HCT116 (cell line): ENCODE results near the gene ISCU. TPM values are rescaled to one million over a fixed set of nuclear protein-coding genes. Genes with fewer than 3 reads are reported as not detected.

Experiments used
- ATAC-seq: fragments of 200-7000 bp; cut with Tn5 transposase; 2 replicates; pipeline ENCODE4 v1.9.1; 2020; ENCODE audit warnings: mild to moderate bottlenecking, moderate library complexity
- BruUV-seq: library from RNA; stranded (reverse); fragments of 400-500 nt; replicated peaks from 2 replicates; lab custom pipeline; 2021; lab: Mats Ljungman, UMichigan
- CTCF ChIA-PET: fragments of 300-600 bp; sonication (Branson Sonifier 250); formaldehyde crosslinking; loops from one replicate; lab custom pipeline; 2021; ENCODE audit warnings: antibody characterized with exemption; lab: Charles Lee
- POLR2A ChIA-PET: fragments of 300-600, 350-600 bp; sonication (Branson Sonifier 250); formaldehyde crosslinking; loops from one replicate; lab custom pipeline; 2021; ENCODE audit warnings: antibody characterized with exemption; lab: Charles Lee
- RAD21 ChIA-PET, 2 experiments: fragments of 300-600 bp; sonication (Branson Sonifier 250); formaldehyde crosslinking; loops; one replicate each; lab custom pipeline; 2023; ENCODE audit warnings: low total read pairs in 2 of 2; ENCODE audit not compliant: uncharacterized antibody in 2 of 2, unreplicated experiment in 2 of 2, low non-redundant PET in 1 of 2; lab: Charles Lee
- DNase-seq: peaks from one replicate; pipeline ENCODE4 v3.0.0-alpha.2; 2010; ENCODE audit warnings: low read depth, low spot score
- H2AFZ ChIP-seq: fragments of 200-600 bp; shearing (Covaris generic), sonication (generic); 2 replicates; pipeline ENCODE4 v1.6.1; 2017; ENCODE audit warnings: low read depth, mixed run types, mixed read lengths, antibody characterized with exemption, low read length; ENCODE audit not compliant: poor library complexity, severe bottlenecking
- H3K27ac ChIP-seq: 2 replicates; pipeline ENCODE4 v1.5.1; 2012; ENCODE audit warnings: low read depth, low read length
- H3K27me3 ChIP-seq: fragments of 200-600 bp; sonication (generic); 2 replicates; pipeline ENCODE4 v1.6.1; 2016; ENCODE audit warnings: mixed run types, low read length, mixed read lengths; ENCODE audit not compliant: insufficient read depth
- H3K36me3 ChIP-seq, 2 experiments: fragments of 200-500 bp in 1 of 2; fragments of 200-600 bp in 1 of 2; sonication (Bioruptor generic) in 1 of 2; sonication (generic) in 1 of 2; 2 replicates each; pipeline versions ENCODE4 v1.5.1 to v1.6.1; 2014 to 2016; ENCODE audit warnings: low read length in 2 of 2, inconsistent platforms in 1 of 2, mixed read lengths in 1 of 2, mixed run types in 1 of 2; ENCODE audit not compliant: insufficient read depth in 2 of 2, control insufficient read depth in 1 of 2
- H3K4me1 ChIP-seq, 2 experiments: fragments of 200-600 bp in 1 of 2; sonication (generic) in 1 of 2; 2 replicates each; pipeline versions ENCODE4 v1.5.1 to v1.6.1; 2012 to 2017; ENCODE audit warnings: low read length in 2 of 2, inconsistent platforms in 1 of 2, mild to moderate bottlenecking in 1 of 2, mixed read lengths in 1 of 2, mixed run types in 1 of 2, moderate library complexity in 1 of 2; ENCODE audit not compliant: insufficient read depth in 2 of 2, control insufficient read depth in 1 of 2
- H3K4me2 ChIP-seq: fragments of 200-600 bp; sonication (generic); 2 replicates; pipeline ENCODE4 v1.6.1; 2017; ENCODE audit warnings: mixed run types, low read length, mixed read lengths
- H3K4me3 ChIP-seq, 2 experiments: fragments of 200-600 bp in 1 of 2; sonication (generic) in 1 of 2; replicated peaks in 1 of 2; 2 replicates each; pipeline ENCODE4 v1.5.1; 2011 to 2016; ENCODE audit warnings: low read length in 2 of 2, control low read depth in 1 of 2, low read depth in 1 of 2, mild to moderate bottlenecking in 1 of 2, mixed read lengths in 1 of 2, mixed run types in 1 of 2
- H3K79me2 ChIP-seq: fragments of 200-600 bp; sonication (generic); 2 replicates; pipeline ENCODE4 v1.6.1; 2017; ENCODE audit warnings: mild to moderate bottlenecking, mixed run types, low read length, moderate library complexity, mixed read lengths; ENCODE audit not compliant: insufficient read depth
- H3K9ac ChIP-seq: fragments of 200-600 bp; sonication (generic); 2 replicates; pipeline ENCODE4 v1.6.1; 2016; ENCODE audit warnings: low read length, mixed read lengths
- H3K9me2 ChIP-seq: fragments of 200-600 bp; sonication (generic), shearing (Covaris generic); 2 replicates; pipeline ENCODE4 v1.6.1; 2017; ENCODE audit warnings: mixed run types, mild to moderate bottlenecking, moderate library complexity; ENCODE audit not compliant: insufficient read depth
- H3K9me3 ChIP-seq, 2 experiments: fragments of 200-500 bp in 1 of 2; fragments of 200-600 bp in 1 of 2; sonication (Bioruptor generic) in 1 of 2; sonication (generic) in 1 of 2; 2 replicates each; pipeline ENCODE4 v1.6.1; 2014 to 2017; ENCODE audit warnings: low read length in 2 of 2, mixed read lengths in 2 of 2, inconsistent platforms in 1 of 2, low read depth in 1 of 2, mild to moderate bottlenecking in 1 of 2, mixed run types in 1 of 2, moderate library complexity in 1 of 2; ENCODE audit not compliant: control insufficient read depth in 1 of 2, insufficient read depth in 1 of 2
- H4K20me1 ChIP-seq: fragments of 200-600 bp; sonication (generic), shearing (Covaris generic); 2 replicates; pipeline ENCODE4 v1.6.1; 2017; ENCODE audit warnings: mixed run types, mild to moderate bottlenecking, moderate library complexity; ENCODE audit not compliant: insufficient read depth
- CBX3 ChIP-seq: IDR thresholded peaks from 2 replicates; pipeline ENCODE4 v1.6.1; 2012; ENCODE audit warnings: low read depth
- FOSL1 ChIP-seq: IDR thresholded peaks from 2 replicates; pipeline ENCODE4 v1.6.1; 2012; ENCODE audit warnings: low read depth
- RAD21 ChIP-seq: IDR thresholded peaks from 2 replicates; pipeline ENCODE4 v1.6.1; 2012; ENCODE audit warnings: low read depth, mild to moderate bottlenecking
- SRF ChIP-seq: IDR thresholded peaks from 2 replicates; pipeline ENCODE4 v1.6.1; 2012; ENCODE audit warnings: low read depth
- YY1 ChIP-seq: IDR thresholded peaks from 2 replicates; pipeline ENCODE4 v1.6.1; 2011; ENCODE audit warnings: low read length, low read depth, moderate library complexity, mild to moderate bottlenecking; ENCODE audit not compliant: insufficient replicate concordance; ENCODE audit errors: extremely low read depth
- ZNF274 ChIP-seq: fragments of 200-500 bp; sonication (Bioruptor generic); IDR thresholded peaks from 2 replicates; pipeline ENCODE4 v1.6.1; 2014; ENCODE audit warnings: mild to moderate bottlenecking, low read depth, low read length, inconsistent platforms
- intact Hi-C: fragments of 100-400 bp; cut with micrococcal nuclease; formaldehyde crosslinking; loops from 2 replicates; pipeline ENCODE4 v1.10.0; 2022
- total RNA-seq: library from RNA; stranded (reverse); gene quantifications from one replicate; pipeline ENCODE4 v1.2.1, GENCODE V29; 2021; ENCODE audit not compliant: unreplicated experiment

Gene ISCU
- total RNA-seq, 1 experiment from 2014 or later: 89.6 TPM

DNA sequence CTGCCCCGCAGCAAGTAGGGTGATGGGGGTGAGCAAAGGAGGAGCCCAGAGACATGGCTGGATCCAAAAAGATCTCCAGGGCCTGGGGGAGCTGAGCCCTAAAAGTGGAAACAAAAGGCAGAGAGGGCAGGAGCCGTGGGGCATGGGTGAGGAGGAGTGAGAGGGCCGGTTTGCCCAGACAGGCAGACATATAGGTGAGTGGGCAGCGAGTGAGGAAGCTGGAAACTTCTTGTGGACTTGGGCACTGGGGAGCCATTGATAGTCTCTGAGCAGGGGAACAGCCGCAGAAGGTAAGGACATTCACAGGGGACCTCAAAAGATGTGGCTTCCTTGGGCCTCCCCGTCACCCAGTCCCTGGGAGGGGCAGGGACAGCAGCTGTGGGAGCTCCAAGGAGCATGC lies 52.2 kb downstream of the ISCU start:
- no peak overlapping the region for H3K4me3 ChIP-seq
- TF ChIP-seq YY1: no peak
- TF ChIP-seq ZNF274: no peak
- no peak for TF ChIP-seq RAD21
- no peak for TF ChIP-seq SRF
- BruUV-seq: no TSS peak
- RAD21 ChIA-PET: no interaction called here
- peaks cover 15 to 29% of the 10 kb centered on the region in 2 experiments for H3K4me1 ChIP-seq
- H3K79me2 ChIP-seq: no peaks in the 10 kb centered on the region
- no peaks in the 10 kb centered on the region for H3K9me2 ChIP-seq
- ATAC-seq (no peak), DNase-seq (no peak)
- CTCF ChIA-PET: no interaction called here
- intact Hi-C loops: loop anchor here (5.0 to 10.0 kb wide), 3 partner anchors 280 to 700 kb away; partner anchors contain the start of gene CMKLR1
- no peak overlapping the region for H3K9ac ChIP-seq
- H4K20me1 ChIP-seq: no peaks in the 10 kb centered on the region
- peaks cover 0 to 6% of the 10 kb centered on the region in 2 experiments; a peak in 1 of 4 replicates for H3K9me3 ChIP-seq
- no peak overlapping the region for H2AFZ ChIP-seq
- no peaks in the 10 kb centered on the region for H3K36me3 ChIP-seq
- no peaks in the 10 kb centered on the region for H3K27me3 ChIP-seq
- H3K27ac ChIP-seq: no peak overlapping the region
- POLR2A ChIA-PET: no interaction called here
- H3K4me2 ChIP-seq: no peak overlapping the region

DNA sequence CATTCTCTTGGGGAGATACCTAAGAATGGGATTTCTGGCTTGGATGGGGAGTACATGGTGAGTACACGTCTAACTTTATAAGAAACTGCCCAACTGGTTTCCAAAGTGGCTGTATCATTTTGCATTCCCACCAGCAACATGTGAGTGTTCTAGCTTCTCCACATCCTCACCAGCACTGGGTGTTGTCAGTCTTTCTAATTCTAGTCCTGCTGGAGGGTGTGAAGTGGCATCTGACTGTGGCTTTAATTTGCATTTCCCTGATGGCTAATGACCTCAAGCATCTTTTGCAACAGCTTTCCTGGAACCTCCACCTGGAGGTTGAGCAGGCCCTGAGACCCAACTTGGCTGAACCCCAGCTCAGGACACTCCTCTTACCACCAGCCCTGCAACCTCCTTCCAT lies 53.5 kb downstream of the ISCU start:
- ChIA-PET CTCF (no interaction called here), RAD21 (no interaction called here)
- intact Hi-C loops: loop anchor here (5.0 to 10.0 kb wide), 3 partner anchors 281 to 701 kb away; partner anchors contain the start of gene CMKLR1

More for the DNA sequence above, 53.5 kb downstream of the ISCU start:
- TF ChIP-seq ZNF274 (no peak), FOSL1 (no peak), CBX3 (peak; percentile 56; the same call in 1 of the 2 replicates)
- Histone ChIP-seq H3K9ac (no peak overlapping the region), H2AFZ (no peak overlapping the region), H3K4me1 (peaks cover 15 to 29% of the 10 kb centered on the region in 2 experiments), H3K79me2 (no peaks in the 10 kb centered on the region), H3K27me3 (no peaks in the 10 kb centered on the region), H3K27ac (no peak overlapping the region), H3K4me3 (no peak overlapping the region), H3K9me3 (peaks cover 0 to 6% of the 10 kb centered on the region in 2 experiments; a peak in 1 of 4 replicates), H3K4me2 (no peak overlapping the region), H3K36me3 (no peaks in the 10 kb centered on the region), H4K20me1 (no peaks in the 10 kb centered on the region), H3K9me2 (no peaks in the 10 kb centered on the region)
- BruUV-seq: no TSS peak
- DNase-seq (no peak), ATAC-seq (no peak)
- POLR2A ChIA-PET: no interaction called here
